HG03095 (cell line): ENCODE results near the gene COA5.

Experiments
- ATAC-seq: cut with Tn5 transposase; IDR thresholded peaks from one replicate; pipeline ENCODE4 v1.9.1; 2021; ENCODE audit warnings: moderate library complexity; ENCODE audit not compliant: unreplicated experiment

COA5 gene

DNA sequence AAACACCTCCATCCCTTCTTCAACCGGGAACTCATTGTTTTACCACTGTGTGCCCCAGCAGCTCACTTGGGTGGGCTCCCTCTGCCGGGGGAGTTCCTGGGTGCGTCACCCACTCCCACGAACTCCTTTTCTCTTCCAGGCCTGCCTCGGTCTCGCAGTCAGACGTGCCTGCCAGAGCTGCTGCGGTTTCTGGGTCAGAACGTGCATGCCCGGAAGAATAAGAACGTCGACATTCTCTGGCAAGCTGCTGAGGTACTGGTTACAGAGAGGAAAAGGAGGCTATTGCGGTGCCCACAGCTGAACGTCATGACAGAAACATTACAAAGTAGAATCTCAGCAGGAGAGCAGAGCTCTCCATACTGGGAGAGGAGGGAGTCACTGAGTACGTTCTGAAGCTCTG is 35.6 kb downstream of the COA5 start:
- no peak for ATAC-seq

DNA sequence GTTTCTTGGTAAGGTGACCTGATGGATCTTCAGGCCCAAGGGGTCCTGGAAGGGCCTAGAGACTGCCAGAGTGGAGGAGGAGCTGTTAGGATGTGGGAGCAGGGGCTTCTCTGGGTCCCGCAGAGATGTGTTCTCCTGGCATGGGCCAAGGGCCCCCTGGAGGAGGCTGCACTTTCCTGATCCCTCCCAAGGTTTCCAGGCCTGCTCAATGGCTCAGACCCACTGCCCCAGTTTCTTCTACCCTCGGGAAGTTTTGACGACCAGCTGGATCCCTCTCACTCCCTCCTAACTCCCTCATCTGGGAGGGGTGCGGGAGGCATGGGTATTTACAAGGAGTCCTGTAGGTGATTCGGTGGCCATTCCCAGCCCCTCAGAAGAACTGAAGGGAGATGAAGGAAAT is 36.1 kb downstream of the COA5 start:
- ATAC-seq, result no peak

DNA sequence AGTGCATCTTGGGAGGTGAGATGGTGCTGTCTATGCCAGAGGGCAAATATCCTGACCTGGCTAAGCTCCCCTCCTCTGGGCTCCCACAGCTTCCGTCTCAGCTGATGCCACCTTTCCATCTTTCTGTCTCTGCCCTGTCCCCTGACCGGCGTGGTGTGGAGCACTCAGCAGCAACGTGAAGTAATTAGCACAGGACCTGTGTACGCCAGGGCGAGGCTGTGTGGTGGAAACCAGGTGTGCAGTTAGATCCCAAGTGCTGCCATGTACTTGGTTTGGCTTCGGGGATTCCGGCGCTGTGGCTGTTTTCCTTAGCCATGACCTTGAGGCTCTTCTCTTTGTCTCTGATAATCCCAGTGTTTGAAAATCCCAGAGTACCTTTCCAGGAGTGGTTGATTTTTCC is 36.5 kb downstream of the COA5 start:
- ATAC-seq, result no peak

- no peak for ATAC-seq
Measured at GRCh38 chr2:98571121-98571701, 37.1 kb downstream of the COA5 start.

GRCh38 chr2:98570356-98570755 is 38.0 kb downstream of the COA5 start:
- no peak for ATAC-seq

- ATAC-seq, result no peak
Measured at GRCh38 chr2:98569915-98570314, 38.4 kb downstream of the COA5 start.

- ATAC-seq, result no peak
Measured at GRCh38 chr2:98569197-98569793, 39.0 kb downstream of the COA5 start.

DNA sequence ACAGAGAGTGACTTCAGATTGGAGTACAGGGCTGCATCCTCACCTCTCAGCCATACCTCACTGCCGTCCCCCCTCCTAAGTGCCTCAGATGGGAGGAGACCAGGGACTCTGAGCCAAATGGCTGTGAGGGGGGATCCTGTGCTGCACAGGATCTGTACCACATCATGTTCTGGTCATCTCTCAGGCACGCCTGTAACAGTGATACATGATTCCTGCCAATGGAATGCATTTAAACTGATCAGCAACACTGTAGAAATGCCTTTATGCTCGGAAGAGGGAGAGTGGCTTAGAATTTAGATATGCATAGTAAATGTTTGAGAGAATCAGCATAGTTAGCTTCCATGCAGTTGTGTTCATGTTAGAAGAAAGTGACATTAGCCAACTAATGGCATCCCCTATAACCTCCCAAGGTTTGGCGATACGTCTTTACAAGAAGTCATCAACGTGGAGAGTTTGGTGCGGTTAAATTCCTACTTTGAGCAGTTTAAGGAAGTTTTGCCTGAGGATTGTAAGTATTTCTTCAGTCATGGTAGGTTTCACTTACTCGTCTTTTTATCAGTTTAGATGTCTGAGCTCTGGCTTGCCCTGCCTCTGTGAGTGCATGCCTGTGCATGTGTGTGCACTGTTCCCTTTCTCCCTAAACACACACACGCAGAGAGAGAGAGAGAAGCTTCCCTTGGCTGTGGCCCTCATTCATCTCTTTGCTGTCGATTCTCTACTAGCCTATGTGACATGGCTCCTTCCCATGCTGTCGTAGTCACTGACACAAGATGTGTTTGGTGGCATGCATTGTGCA is 40.0 kb downstream of the COA5 start:
- ATAC-seq, result no peak

DNA sequence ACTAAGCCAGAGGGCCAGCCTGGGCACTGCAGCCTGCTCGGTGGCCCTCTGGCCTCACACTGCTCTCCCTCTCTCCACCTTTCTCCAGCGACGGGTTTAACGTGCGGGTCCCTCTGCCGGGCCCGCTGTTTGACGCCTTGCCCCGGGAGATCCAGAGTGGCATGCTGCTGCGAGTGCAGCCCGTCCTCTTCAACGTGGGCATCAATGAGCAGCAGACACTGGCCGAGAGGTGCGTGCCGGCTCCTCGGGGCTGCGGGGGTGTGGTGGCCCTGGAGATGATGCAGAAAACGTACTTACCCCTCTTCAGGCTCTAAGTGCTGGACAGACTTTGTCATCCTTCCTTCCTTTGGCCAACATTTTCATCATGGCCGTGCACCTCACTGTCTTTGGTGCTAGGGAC is 42.4 kb downstream of the COA5 start:
- ATAC-seq, result no peak

GRCh38 chr2:98565286-98565860 is 42.9 kb downstream of the COA5 start:
- ATAC-seq, result no peak

DNA sequence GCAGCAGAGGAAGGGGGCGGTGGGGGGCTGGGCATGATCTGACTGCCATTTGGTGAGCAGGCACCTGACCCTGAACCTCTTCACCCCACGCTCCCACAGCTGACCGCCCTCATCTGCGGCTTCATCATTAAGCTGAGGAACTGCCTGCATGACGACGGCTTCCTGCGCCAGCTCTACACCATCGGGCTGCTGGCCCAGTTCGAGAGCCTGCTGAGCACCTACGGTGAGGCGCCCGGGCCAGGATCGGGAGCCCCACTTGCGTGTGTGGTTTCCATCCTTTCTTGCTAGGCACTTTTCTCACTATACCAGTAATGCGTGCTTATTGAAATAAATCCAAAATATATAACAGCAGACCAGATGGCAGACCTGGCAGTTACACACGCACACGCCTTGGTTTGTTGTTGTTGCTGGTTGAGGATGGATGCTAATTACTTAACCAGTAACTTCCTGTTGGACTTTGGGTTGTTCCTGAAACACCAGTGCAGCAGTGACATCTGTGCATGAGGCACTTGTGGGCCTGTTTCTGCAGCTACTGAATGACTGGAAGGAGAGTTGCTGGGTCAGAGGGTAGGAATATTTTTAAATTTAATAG is 43.7 kb downstream of the COA5 start:
- ATAC-seq, result no peak

GRCh38 chr2:98563394-98563793 is 44.9 kb downstream of the COA5 start:
- ATAC-seq, result no peak

- ATAC-seq, result no peak
Measured at GRCh38 chr2:98561902-98562695, 46.2 kb downstream of the COA5 start.

- no peak for ATAC-seq
Measured at GRCh38 chr2:98561018-98561417, 47.3 kb downstream of the COA5 start.

- ATAC-seq, result no peak
Measured at GRCh38 chr2:98560256-98560771, 48.0 kb downstream of the COA5 start.

DNA sequence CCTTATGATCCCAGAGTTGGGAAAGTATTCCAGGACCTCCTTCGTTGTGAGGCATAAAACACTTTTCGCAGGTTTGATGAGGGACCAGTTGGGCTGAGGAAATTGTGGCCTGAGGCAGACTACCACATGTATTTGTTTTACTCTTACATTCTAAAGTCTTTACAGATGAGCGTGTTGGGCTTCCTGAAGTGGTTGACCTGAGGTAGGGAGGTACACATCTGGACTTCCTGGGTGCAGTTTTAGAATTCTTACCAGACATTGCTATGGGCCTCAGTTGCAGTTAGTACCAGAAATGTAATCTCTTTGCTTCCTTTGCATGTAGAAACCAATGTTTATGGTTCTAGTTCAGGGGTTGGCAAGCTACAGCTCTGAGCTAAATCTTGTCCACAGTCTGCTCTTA is 48.7 kb downstream of the COA5 start:
- no peak for ATAC-seq

DNA sequence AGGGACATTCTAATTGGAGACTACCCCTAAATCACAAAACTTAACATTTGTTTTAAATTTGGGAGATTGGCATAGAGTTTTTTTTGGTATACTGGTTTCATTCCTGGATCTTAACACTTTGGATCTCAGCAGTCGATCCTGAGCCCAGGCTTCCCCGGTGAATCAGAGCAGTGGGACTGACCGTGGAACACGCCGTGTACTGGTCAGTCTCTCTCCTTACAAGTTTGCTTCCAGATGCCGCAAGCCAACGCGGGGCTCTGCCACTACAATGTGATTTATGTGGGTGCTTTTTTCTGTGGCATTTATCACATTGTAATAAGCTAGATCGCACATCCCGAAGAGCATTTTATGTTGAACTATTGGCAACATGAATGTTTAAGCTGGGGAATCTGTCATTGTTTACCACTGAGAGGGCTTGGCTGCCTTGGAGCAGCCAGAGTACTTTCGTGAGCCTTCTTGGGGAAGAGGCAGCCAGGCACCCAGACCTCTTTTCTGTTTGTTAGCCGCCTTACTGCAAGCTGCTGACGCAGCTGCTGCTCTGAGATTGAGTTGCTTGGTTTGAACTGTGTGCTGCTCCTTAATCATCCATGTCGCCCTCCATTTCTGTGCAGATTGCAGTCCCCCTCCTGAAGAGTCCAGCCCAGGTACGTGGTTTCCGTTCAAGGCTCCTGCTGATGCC is 49.3 kb downstream of the COA5 start:
- no peak for ATAC-seq

DNA sequence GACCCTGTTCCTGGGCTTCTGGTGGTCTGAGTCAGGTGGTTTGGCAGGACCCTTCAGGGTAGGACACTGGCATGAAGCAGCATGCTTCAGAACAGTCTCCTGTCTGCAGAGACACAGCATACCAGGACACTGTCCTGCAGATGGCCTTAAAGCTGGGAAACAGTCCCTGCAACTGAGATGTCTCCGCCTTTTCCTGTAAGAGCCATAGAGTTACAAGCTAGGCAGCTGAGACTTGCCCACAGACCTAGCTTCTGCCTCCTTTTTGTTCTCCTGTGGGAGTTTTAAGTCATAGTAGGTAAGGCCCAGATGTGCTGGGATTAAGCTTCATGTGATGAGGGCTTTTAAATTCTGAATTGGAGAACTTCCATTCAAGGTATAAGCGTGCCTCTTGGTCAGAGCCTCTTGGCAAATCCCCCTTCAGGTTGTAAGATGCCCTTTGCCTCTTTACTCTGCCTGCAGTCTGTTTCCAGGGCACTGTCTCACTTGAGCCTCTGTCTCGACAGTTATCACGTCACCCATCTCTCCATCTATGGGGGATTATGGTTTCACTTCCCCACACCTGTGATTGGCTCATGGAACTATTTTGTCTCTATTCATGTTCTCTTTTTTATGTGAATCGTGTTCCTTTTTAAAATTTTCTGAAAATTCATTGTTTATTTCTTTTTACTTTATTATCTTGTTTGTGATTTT is 51.8 kb downstream of the COA5 start:
- no peak for ATAC-seq

- no peak for ATAC-seq
Measured at GRCh38 chr2:98555696-98556095, 52.6 kb downstream of the COA5 start.
